Endothelial cell of umbilical vein (primary cell): ENCODE measurements around the gene NDST3. TPM values are rescaled to one million over a fixed set of nuclear protein-coding genes. Genes with fewer than 3 reads are reported as not detected.

Experiments used
- BruUV-seq: library from RNA; stranded (reverse); fragments of 400-500 nt; replicated peaks from 2 replicates; lab custom pipeline; 2021; lab: Mats Ljungman, UMichigan
- CTCF ChIA-PET: fragments of 300-600, 350-600 bp; sonication (Branson Sonifier 250); formaldehyde crosslinking; loops from one replicate; lab custom pipeline; 2021; ENCODE audit warnings: antibody characterized with exemption, inconsistent platforms; lab: Charles Lee
- POLR2A ChIA-PET: fragments of 300-600, 350-600 bp; sonication (Branson Sonifier 250); formaldehyde crosslinking; loops from one replicate; lab custom pipeline; 2021; ENCODE audit warnings: antibody characterized with exemption, inconsistent platforms; lab: Charles Lee
- DNase-seq: peaks from one replicate; pipeline ENCODE4 v3.0.0-alpha.2; 2011; ENCODE audit warnings: low read depth, low spot score
- FAIRE-seq: peaks from 2 replicates; lab custom pipeline; 2011; peaks lifted over from hg19 to GRCh38; lab: Jason Lieb, UNC
- H2AFZ ChIP-seq: 2 replicates; pipeline ENCODE4 v1.6.0; 2012; ENCODE audit warnings: low read depth, low read length, control low read depth, inconsistent platforms
- H3K27ac ChIP-seq: 2 replicates; pipeline ENCODE4 v1.5.1; 2011; ENCODE audit warnings: low read depth, mild to moderate bottlenecking, control low read depth, low read length, moderate library complexity; ENCODE audit not compliant: insufficient read depth
- H3K27me3 ChIP-seq, 2 experiments: 2 replicates each; pipeline versions ENCODE4 v1.6.0 to v1.6.1; 2011; ENCODE audit warnings: low read length in 2 of 2, mixed read lengths in 1 of 2; ENCODE audit not compliant: control insufficient read depth in 2 of 2, insufficient read depth in 2 of 2
- H3K36me3 ChIP-seq, 2 experiments: 2 replicates in 1 of 2; 3 replicates in 1 of 2; pipeline ENCODE4 v1.5.1; 2011; ENCODE audit warnings: low read length in 2 of 2, mild to moderate bottlenecking in 1 of 2, moderate library complexity in 1 of 2; ENCODE audit not compliant: control insufficient read depth in 2 of 2, insufficient read depth in 2 of 2; ENCODE audit errors: extremely low read depth in 1 of 2
- H3K4me1 ChIP-seq: 3 replicates; pipeline ENCODE4 v1.5.1; 2011; ENCODE audit warnings: mild to moderate bottlenecking, low read length; ENCODE audit not compliant: control insufficient read depth, insufficient read depth; ENCODE audit errors: extremely low read depth
- H3K4me2 ChIP-seq: 2 replicates; pipeline ENCODE4 v1.6.1; 2011; ENCODE audit warnings: low read length, control low read depth, mixed read lengths; ENCODE audit not compliant: insufficient read depth
- H3K4me3 ChIP-seq, 3 experiments: fragments of 200-600 bp in 1 of 3; sonication (generic), shearing (Covaris generic) in 1 of 3; replicated peaks in 1 of 3; 2 replicates each; pipeline ENCODE4 v1.5.1; 2011 to 2016; ENCODE audit warnings: control low read depth in 3 of 3, low read length in 3 of 3, mild to moderate bottlenecking in 2 of 3, inconsistent platforms in 1 of 3, low read depth in 1 of 3, moderate library complexity in 1 of 3; ENCODE audit not compliant: insufficient read depth in 1 of 3
- H3K79me2 ChIP-seq: 2 replicates; pipeline ENCODE4 v1.6.0; 2012; ENCODE audit warnings: low read length, inconsistent platforms; ENCODE audit not compliant: control insufficient read depth, insufficient read depth
- H3K9ac ChIP-seq: replicated peaks from 2 replicates; pipeline ENCODE3; 2011; ENCODE audit warnings: low read length, control low read depth; ENCODE audit not compliant: insufficient read depth; ENCODE audit errors: extremely low read depth
- H3K9me1 ChIP-seq: replicated peaks from 3 replicates; pipeline ENCODE4 v1.6.0; 2011; ENCODE audit warnings: mild to moderate bottlenecking, low read length; ENCODE audit not compliant: control insufficient read depth, insufficient read depth; ENCODE audit errors: extremely low read depth
- H3K9me3 ChIP-seq: replicated peaks from 2 replicates; pipeline ENCODE4 v1.5.1; 2012; ENCODE audit warnings: low read length, inconsistent platforms; ENCODE audit not compliant: control insufficient read depth, insufficient read depth
- H4K20me1 ChIP-seq: replicated peaks from 2 replicates; pipeline ENCODE3; 2011; ENCODE audit warnings: mild to moderate bottlenecking, low read length; ENCODE audit not compliant: control insufficient read depth, insufficient read depth; ENCODE audit errors: extremely low read depth
- EZH2 ChIP-seq: IDR thresholded peaks from 2 replicates; pipeline ENCODE4 v1.6.1; 2012; ENCODE audit warnings: borderline replicate concordance, low read depth, mild to moderate bottlenecking, moderate library complexity, low read length, inconsistent platforms; ENCODE audit not compliant: severe bottlenecking
- FOS ChIP-seq: IDR thresholded peaks from 2 replicates; pipeline ENCODE4 v1.6.1; 2011; ENCODE audit warnings: mild to moderate bottlenecking, low read length, moderate library complexity, borderline replicate concordance; ENCODE audit not compliant: insufficient read depth
- GATA2 ChIP-seq: IDR thresholded peaks from 2 replicates; pipeline ENCODE4 v1.7.0; 2011; ENCODE audit warnings: low read depth, mild to moderate bottlenecking, moderate library complexity, mixed read lengths, low read length; ENCODE audit not compliant: insufficient read length, insufficient read depth
- JUN ChIP-seq: IDR thresholded peaks from 2 replicates; pipeline ENCODE4 v1.6.1; 2011; ENCODE audit warnings: borderline replicate concordance, low read depth; ENCODE audit not compliant: insufficient read length, insufficient read depth
- MYC ChIP-seq: IDR thresholded peaks from one replicate; pipeline ENCODE4 v1.6.1; 2011; ENCODE audit warnings: mild to moderate bottlenecking, low read depth, low read length
- POLR2A ChIP-seq: IDR thresholded peaks from 2 replicates; pipeline ENCODE4 v1.6.1; 2012; ENCODE audit warnings: low read depth, mild to moderate bottlenecking, control low read depth, low read length
- POLR2AphosphoS5 ChIP-seq: IDR thresholded peaks from 2 replicates; pipeline ENCODE4 v1.6.1; 2012; ENCODE audit warnings: low read depth, mild to moderate bottlenecking, control low read depth, low read length, moderate library complexity; ENCODE audit not compliant: insufficient read depth
- dilution Hi-C: fragments of 300-500 bp; cut with MboI; formaldehyde crosslinking; loops from one replicate; pipeline ENCODE4 v1.15.0; 2019; ENCODE audit warnings: low sequenced_read_pairs; ENCODE audit not compliant: extremely low pct_ligation_motif_present
- intact Hi-C: fragments of 100-400 bp; cut with micrococcal nuclease; formaldehyde crosslinking; loops from one replicate; pipeline ENCODE4 v1.10.0; 2022
- polyA plus RNA-seq, 4 experiments: library from polyadenylated mRNA; depleted of rRNA in 3 of 4; stranded (reverse) in 3 of 4; unstranded in 1 of 4; fragments of >200 nt; gene quantifications; 2 replicates each; pipeline versions ENCODE4 v1.2.1 to v1.2.3, GENCODE V29; 2011 to 2012; ENCODE audit warnings: missing spikeins in 1 of 4
- total RNA-seq: library from RNA; stranded (reverse); gene quantifications from 2 replicates; pipeline ENCODE4 v1.2.3, GENCODE V29; 2021
- TF ChIP-seq, protein P1 (sequence below): IDR thresholded peaks from 2 replicates; pipeline ENCODE4 v1.6.1; 2011; ENCODE audit not compliant: insufficient read depth, insufficient read length
- TF ChIP-seq, protein P2 (sequence below), 2 donors: IDR thresholded peaks; 1 replicate in 1 of 2; 2 replicates in 1 of 2; pipeline ENCODE4 v1.5.1; 2011; ENCODE audit warnings: low read length in 2 of 2, mild to moderate bottlenecking in 2 of 2, moderate library complexity in 2 of 2, control low read depth in 1 of 2, inconsistent platforms in 1 of 2, low read depth in 1 of 2; ENCODE audit not compliant: insufficient read depth in 1 of 2; ENCODE audit errors: extremely low read depth in 1 of 2

Gene NDST3
- total and polyA plus RNA-seq, 2 donors (not counting 3 experiments of a cell fraction or from before 2014, with no cell fraction given), result 0.04 TPM; not detected in 1

DNA sequence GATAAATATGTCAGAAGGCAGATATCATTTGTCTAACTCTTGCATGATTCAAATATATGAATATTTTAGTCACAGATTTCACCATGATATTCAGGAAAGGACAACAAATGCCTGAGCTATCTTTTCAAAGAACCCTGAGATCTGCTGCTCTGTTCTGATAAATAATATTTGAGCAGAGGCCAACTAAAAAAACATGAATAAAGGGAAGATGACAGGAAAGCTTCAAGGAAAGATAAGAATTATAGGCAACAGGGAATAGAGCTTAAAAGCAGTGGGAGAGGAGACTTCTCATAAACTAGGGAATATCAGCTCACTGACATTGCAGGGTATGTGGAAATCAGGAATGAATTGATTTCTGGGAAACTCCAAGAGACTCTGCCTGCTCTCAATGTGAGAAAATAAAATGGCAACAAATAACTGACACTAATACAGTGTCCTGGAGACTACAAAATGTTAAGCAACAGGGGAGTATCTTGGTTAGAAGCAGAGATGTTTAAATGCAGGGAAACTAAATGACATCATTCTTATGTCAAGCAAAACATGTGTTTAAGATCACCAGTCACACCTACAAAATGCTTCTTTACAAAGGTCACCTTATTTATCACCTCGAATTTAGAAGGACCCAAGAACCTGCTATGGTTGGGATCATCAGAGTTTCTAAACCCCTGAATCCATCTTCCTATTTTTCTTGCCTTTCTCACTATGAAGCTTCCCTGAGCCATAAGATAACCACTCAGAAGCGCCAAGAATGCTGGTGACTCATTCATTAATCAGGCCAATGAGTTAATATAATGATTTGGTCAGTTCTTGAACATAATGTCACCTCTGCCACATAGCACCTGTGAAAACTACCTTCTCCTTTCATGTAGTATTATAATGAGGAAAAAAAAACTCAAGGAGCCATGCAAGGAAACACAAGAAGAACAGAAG is 78.1 kb downstream of the NDST3 start:
- intact Hi-C loops (no loop called here), dilution Hi-C loops (no loop called here)
- DNase-seq, result peak; percentile 78
- Histone ChIP-seq H2AFZ (no peak overlapping the region), H3K4me1 (peaks cover 4% of the 10 kb centered on the region), H3K79me2 (no peaks in the 10 kb centered on the region), H3K9me3 (no peaks in the 10 kb centered on the region), H3K4me3 (no peak overlapping the region), H3K9ac (no peak overlapping the region), H4K20me1 (no peaks in the 10 kb centered on the region), H3K27me3 (no peaks in the 10 kb centered on the region), H3K4me2 (peak overlapping the region; percentile 31), H3K36me3 (no peaks in the 10 kb centered on the region), H3K27ac (no peak overlapping the region), H3K9me1 (no peaks in the 10 kb centered on the region)
- CTCF ChIA-PET, result interaction anchor here (0.8 to 2.0 kb wide), 5 partner anchors 9 to 36 kb away, joined by 3 to 11 read pairs (median 4); no protein-coding TSS in a partner anchor
- no peak for FAIRE-seq
- no TSS peak for BruUV-seq
- TF ChIP-seq, protein P1, sequence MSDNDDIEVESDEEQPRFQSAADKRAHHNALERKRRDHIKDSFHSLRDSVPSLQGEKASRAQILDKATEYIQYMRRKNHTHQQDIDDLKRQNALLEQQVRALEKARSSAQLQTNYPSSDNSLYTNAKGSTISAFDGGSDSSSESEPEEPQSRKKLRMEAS, result no peak
- TF ChIP-seq, protein P2, sequence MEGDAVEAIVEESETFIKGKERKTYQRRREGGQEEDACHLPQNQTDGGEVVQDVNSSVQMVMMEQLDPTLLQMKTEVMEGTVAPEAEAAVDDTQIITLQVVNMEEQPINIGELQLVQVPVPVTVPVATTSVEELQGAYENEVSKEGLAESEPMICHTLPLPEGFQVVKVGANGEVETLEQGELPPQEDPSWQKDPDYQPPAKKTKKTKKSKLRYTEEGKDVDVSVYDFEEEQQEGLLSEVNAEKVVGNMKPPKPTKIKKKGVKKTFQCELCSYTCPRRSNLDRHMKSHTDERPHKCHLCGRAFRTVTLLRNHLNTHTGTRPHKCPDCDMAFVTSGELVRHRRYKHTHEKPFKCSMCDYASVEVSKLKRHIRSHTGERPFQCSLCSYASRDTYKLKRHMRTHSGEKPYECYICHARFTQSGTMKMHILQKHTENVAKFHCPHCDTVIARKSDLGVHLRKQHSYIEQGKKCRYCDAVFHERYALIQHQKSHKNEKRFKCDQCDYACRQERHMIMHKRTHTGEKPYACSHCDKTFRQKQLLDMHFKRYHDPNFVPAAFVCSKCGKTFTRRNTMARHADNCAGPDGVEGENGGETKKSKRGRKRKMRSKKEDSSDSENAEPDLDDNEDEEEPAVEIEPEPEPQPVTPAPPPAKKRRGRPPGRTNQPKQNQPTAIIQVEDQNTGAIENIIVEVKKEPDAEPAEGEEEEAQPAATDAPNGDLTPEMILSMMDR (IDR thresholded peaks at IDR 0.05; ENCODE audit: extremely low read depth in 1 of 2, insufficient read depth in 1 of 2, low read depth in 1 of 2, low read length in 2 of 2), result no peak
- TF ChIP-seq POLR2AphosphoS5 (no peak), POLR2A (peak; percentile 28), EZH2 (no peak), GATA2 (peak; percentile 72), MYC (no peak), JUN (no peak), FOS (peak; percentile 76)
- POLR2A ChIA-PET, result interaction anchor here (1.0 kb wide), 1 partner anchor 13 kb away, joined by 3 read pairs; no protein-coding TSS in a partner anchor
